Measurements from ENCODE around the gene NR5A2.

DNA sequence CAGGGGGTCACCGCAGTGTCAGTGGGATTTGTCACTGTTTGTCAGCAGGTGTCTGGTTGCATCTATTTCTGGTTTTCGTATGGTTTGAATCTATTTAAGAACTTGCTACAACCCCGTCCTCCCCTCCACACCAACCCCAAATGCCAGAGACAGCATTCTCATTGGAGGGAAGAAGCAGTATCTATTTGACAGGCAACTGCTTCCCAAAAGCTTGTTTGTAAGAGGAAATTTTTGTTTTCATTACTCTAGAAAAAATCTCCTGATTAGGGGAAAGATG is 54.4 kb downstream of the NR5A2 start:
- TF ChIP-seq, protein P1, sequence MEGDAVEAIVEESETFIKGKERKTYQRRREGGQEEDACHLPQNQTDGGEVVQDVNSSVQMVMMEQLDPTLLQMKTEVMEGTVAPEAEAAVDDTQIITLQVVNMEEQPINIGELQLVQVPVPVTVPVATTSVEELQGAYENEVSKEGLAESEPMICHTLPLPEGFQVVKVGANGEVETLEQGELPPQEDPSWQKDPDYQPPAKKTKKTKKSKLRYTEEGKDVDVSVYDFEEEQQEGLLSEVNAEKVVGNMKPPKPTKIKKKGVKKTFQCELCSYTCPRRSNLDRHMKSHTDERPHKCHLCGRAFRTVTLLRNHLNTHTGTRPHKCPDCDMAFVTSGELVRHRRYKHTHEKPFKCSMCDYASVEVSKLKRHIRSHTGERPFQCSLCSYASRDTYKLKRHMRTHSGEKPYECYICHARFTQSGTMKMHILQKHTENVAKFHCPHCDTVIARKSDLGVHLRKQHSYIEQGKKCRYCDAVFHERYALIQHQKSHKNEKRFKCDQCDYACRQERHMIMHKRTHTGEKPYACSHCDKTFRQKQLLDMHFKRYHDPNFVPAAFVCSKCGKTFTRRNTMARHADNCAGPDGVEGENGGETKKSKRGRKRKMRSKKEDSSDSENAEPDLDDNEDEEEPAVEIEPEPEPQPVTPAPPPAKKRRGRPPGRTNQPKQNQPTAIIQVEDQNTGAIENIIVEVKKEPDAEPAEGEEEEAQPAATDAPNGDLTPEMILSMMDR (IDR thresholded peaks at IDR 0.05): no peak
- no peak for TF ChIP-seq POLR2AphosphoS5 (IDR thresholded peaks at IDR 0.05)
- no peak for TF ChIP-seq POLR2A (IDR thresholded peaks at IDR 0.05)
